WERI-Rb-1 (cell line): ENCODE results near the gene SFTPB.

Experiments used
- DNase-seq: peaks from one replicate; pipeline ENCODE4 v3.0.0-alpha.2; 2020
- H3K27ac ChIP-seq: fragments of 250-450 bp; sonication (Bioruptor Pico); 2 replicates; pipeline ENCODE4 v1.5.1; 2020; ENCODE audit warnings: mild to moderate bottlenecking, moderate library complexity
- H3K27me3 ChIP-seq: fragments of 250-450 bp; sonication (Bioruptor Pico); 2 replicates; pipeline ENCODE4 v1.5.1; 2021; ENCODE audit warnings: mild to moderate bottlenecking, low read depth, moderate library complexity; ENCODE audit not compliant: insufficient read depth, severe bottlenecking
- H3K36me3 ChIP-seq: fragments of 250-450 bp; sonication (Bioruptor Pico); 2 replicates; pipeline ENCODE4 v1.5.1; 2020; ENCODE audit warnings: mild to moderate bottlenecking, moderate library complexity
- H3K4me3 ChIP-seq: 2 replicates; pipeline ENCODE4 v1.5.1; 2011; ENCODE audit warnings: low read depth, mild to moderate bottlenecking, control low read depth, low read length
- H3K9me3 ChIP-seq: fragments of 250-450 bp; sonication (Bioruptor Pico); 2 replicates; pipeline ENCODE4 v1.5.1; 2021; ENCODE audit warnings: mild to moderate bottlenecking, moderate library complexity; ENCODE audit not compliant: severe bottlenecking
- TF ChIP-seq, protein P1 (sequence below): IDR thresholded peaks from 2 replicates; pipeline ENCODE4 v1.5.1; 2011; ENCODE audit warnings: low read depth, mild to moderate bottlenecking, control low read depth, inconsistent platforms, low read length

SFTPB gene

DNA sequence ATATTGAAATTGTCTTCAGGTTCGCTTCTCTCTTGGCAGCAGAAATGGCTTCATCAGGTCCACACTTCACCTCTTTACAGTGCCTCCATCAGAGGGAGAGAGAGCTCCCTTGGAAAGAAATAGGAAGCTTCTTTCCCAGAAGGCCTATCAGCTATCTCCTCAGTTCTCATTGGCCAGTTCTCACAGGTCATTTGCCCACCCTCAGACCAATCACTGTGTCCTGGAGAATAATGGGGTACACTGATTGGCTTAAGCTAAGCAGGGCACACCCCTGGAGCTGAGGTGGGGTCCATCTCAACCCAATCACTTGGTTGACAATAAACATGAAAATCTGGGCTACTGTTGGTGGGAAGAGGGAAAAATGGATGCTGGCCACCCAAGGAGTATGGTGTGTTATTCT, 31.3 kb upstream of the SFTPB start:
- H3K27ac ChIP-seq = no peak overlapping the region
- no peaks in the 10 kb centered on the region for H3K27me3 ChIP-seq
- DNase-seq = no peak
- no peaks in the 10 kb centered on the region for H3K36me3 ChIP-seq
- TF ChIP-seq, protein P1, sequence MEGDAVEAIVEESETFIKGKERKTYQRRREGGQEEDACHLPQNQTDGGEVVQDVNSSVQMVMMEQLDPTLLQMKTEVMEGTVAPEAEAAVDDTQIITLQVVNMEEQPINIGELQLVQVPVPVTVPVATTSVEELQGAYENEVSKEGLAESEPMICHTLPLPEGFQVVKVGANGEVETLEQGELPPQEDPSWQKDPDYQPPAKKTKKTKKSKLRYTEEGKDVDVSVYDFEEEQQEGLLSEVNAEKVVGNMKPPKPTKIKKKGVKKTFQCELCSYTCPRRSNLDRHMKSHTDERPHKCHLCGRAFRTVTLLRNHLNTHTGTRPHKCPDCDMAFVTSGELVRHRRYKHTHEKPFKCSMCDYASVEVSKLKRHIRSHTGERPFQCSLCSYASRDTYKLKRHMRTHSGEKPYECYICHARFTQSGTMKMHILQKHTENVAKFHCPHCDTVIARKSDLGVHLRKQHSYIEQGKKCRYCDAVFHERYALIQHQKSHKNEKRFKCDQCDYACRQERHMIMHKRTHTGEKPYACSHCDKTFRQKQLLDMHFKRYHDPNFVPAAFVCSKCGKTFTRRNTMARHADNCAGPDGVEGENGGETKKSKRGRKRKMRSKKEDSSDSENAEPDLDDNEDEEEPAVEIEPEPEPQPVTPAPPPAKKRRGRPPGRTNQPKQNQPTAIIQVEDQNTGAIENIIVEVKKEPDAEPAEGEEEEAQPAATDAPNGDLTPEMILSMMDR = no peak
- no peak overlapping the region for H3K4me3 ChIP-seq
- H3K9me3 ChIP-seq = no peaks in the 10 kb centered on the region

DNA sequence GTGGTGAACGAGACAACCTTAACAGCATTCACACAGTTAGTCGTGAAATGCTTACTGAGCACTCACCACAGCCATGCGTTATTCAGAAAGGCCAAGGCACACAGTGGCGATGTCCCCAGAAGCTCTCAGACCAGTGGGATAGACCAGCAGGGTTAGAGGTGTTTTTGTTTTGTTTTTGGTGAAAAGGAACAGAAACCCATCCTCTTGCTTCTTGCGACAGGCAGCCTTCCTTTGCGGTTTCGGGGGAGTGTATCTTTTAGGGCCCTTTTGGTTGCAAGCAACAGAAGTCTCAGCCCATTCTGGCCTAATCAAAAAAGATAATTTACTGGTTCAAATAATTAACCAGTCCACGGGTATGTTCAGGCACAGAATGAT, 30.9 kb upstream of the SFTPB start:
- no peak for DNase-seq
- no peaks in the 10 kb centered on the region for H3K9me3 ChIP-seq
- TF ChIP-seq, protein P1 = no peak
- no peaks in the 10 kb centered on the region for H3K36me3 ChIP-seq
- H3K27me3 ChIP-seq = no peaks in the 10 kb centered on the region
- no peak overlapping the region for H3K4me3 ChIP-seq
- no peak overlapping the region for H3K27ac ChIP-seq

DNA sequence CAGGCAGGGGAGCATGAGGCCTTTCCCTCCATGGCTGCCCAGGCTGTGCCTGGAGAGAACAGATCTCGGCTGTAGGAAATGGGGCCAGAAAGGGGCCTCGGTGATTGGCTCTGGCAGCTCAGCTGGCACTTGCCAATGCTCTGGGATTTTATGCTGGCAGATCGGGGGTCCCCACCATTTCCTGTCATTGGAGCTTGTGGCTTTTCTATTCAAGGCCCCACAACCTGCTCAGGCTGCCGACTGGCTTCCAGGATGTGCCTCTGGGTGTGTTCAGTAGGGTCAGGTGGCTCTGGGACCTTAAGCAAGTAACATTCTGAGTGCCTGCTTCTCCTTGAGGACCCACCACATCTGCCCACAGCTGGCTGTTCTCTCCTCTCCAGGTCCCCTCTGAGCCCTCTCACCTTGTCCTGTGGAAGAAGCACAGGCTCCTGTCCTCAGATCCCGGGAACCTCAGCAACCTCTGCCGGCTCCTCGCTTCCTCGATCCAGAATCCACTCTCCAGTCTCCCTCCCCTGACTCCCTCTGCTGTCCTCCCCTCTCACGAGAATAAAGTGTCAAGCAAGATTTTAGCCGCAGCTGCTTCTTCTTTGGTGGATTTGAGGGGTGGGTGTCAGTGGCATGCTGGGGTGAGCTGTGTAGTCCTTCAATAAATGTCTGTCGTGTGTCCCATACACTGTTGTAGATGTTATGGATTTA, 30.3 kb upstream of the SFTPB start:
- no peak overlapping the region for H3K27ac ChIP-seq
- H3K36me3 ChIP-seq = no peaks in the 10 kb centered on the region
- DNase-seq = no peak
- TF ChIP-seq, protein P1 = no peak
- H3K9me3 ChIP-seq = no peaks in the 10 kb centered on the region
- H3K27me3 ChIP-seq = no peaks in the 10 kb centered on the region
- no peak overlapping the region for H3K4me3 ChIP-seq

DNA sequence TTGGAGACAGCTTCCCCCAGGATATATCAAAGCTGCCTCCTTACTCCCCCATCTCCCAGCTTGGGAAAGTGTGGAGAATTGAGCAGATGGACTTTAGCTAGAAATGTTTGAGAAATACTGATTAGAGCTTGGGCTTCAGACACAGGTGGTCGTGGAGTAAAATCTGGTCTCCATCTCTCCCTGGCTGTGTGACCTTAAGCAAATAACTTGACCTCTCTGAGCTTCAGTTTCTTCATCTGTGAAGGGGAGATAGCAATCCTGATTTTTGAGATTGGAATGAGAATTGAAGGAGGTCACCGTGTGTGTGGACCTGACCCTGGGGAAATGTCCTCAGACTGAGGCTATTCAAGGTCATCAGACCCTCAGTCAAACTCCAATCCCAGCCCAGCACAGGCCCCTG, 29.7 kb upstream of the SFTPB start:
- TF ChIP-seq, protein P1 = no peak
- no peaks in the 10 kb centered on the region for H3K9me3 ChIP-seq
- no peak for DNase-seq
- no peak overlapping the region for H3K4me3 ChIP-seq
- no peaks in the 10 kb centered on the region for H3K36me3 ChIP-seq
- no peaks in the 10 kb centered on the region for H3K27me3 ChIP-seq
- no peak overlapping the region for H3K27ac ChIP-seq

DNA sequence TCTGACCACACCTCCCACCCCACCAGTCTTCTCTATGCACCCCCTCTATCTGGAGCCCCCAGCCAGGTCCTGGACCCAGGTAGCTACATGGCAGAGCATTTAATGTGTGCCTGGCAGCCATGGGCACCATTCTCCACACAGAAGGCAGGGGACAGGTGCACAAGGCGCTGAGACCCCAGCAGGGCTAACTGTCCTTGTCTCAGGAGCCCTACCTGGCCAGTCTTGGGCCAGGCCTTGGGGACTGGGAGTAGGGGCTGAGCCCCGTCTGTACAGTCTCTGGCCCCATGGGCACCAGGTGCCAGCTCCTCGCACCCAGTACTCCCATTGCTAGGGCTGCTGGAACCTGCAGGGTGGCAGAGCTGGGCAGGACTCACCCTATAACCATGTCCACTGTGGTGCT, 29.1 kb upstream of the SFTPB start:
- no peaks in the 10 kb centered on the region for H3K27me3 ChIP-seq
- H3K4me3 ChIP-seq = no peak overlapping the region
- no peak for DNase-seq
- H3K9me3 ChIP-seq = no peaks in the 10 kb centered on the region
- no peaks in the 10 kb centered on the region for H3K36me3 ChIP-seq
- TF ChIP-seq, protein P1 = no peak
- no peak overlapping the region for H3K27ac ChIP-seq
